PC-9 (cell line): ENCODE results near the gene DOCK3. TPM values are rescaled to one million over a fixed set of nuclear protein-coding genes. Genes with fewer than 3 reads are reported as not detected.

ENCODE experiments used
- BruUV-seq: library from RNA; stranded (reverse); fragments of 400-500 nt; replicated peaks from 2 replicates; lab custom pipeline; 2021; lab: Mats Ljungman, UMichigan
- CTCF ChIA-PET: fragments of 300-600 bp; sonication (Branson Sonifier 250); formaldehyde crosslinking; loops from one replicate; lab custom pipeline; 2022; ENCODE audit warnings: antibody characterized with exemption; lab: Charles Lee
- POLR2A ChIA-PET: fragments of 300-600 bp; sonication (Branson Sonifier 250); formaldehyde crosslinking; loops from one replicate; lab custom pipeline; 2022; ENCODE audit warnings: antibody characterized with exemption; ENCODE audit not compliant: unreplicated experiment; lab: Charles Lee
- DNase-seq, 2 experiments: peaks; one replicate each; pipeline versions ENCODE4 v3.0.0 to v3.0.0-alpha.2; 2015 to 2022; ENCODE audit warnings: mixed read lengths in 1 of 2
- H2AFZ ChIP-seq: fragments of 200-600 bp; sonication (generic); 2 replicates; pipeline ENCODE4 v1.8.1; 2017; ENCODE audit warnings: antibody characterized with exemption
- H3F3A ChIP-seq: fragments of 200-600 bp; sonication (generic); 2 replicates; pipeline ENCODE4 v1.8.1; 2017; ENCODE audit warnings: antibody characterized with exemption, mild to moderate bottlenecking, low read depth; ENCODE audit not compliant: insufficient read depth
- H3K27ac ChIP-seq: fragments of 200-600 bp; sonication (generic); 2 replicates; pipeline ENCODE4 v1.6.1; 2016; ENCODE audit warnings: mixed run types
- H3K27me3 ChIP-seq: fragments of 200-600 bp; sonication (generic); 2 replicates; pipeline ENCODE4 v1.6.1; 2016; ENCODE audit warnings: low read depth, mixed run types; ENCODE audit not compliant: insufficient read depth
- H3K36me3 ChIP-seq: fragments of 200-600 bp; sonication (generic); 2 replicates; pipeline ENCODE4 v1.6.1; 2016; ENCODE audit warnings: low read depth, mixed run types
- H3K4me1 ChIP-seq: fragments of 200-600 bp; sonication (generic); replicated peaks from 2 replicates; pipeline ENCODE4 v1.6.1; 2016; ENCODE audit warnings: mixed run types; ENCODE audit not compliant: insufficient read depth
- H3K4me2 ChIP-seq: fragments of 200-600 bp; sonication (generic); 2 replicates; pipeline ENCODE4 v1.6.1; 2017; ENCODE audit warnings: mixed run types
- H3K4me3 ChIP-seq: fragments of 200-600 bp; sonication (generic); 2 replicates; pipeline ENCODE4 v1.6.1; 2016; ENCODE audit warnings: mixed run types
- H3K79me2 ChIP-seq: fragments of 200-600 bp; sonication (generic); 2 replicates; pipeline ENCODE4 v1.6.1; 2017; ENCODE audit warnings: low read depth, mixed run types
- H3K9me2 ChIP-seq: fragments of 200-600 bp; sonication (generic); 2 replicates; pipeline ENCODE4 v1.8.1; 2017; ENCODE audit warnings: mild to moderate bottlenecking; ENCODE audit not compliant: insufficient read depth
- H3K9me3 ChIP-seq: fragments of 200-600 bp; sonication (generic); 2 replicates; pipeline ENCODE4 v1.8.1; 2016; ENCODE audit warnings: low read depth; ENCODE audit not compliant: insufficient read depth
- H4K20me1 ChIP-seq: fragments of 200-600 bp; sonication (generic); 2 replicates; pipeline ENCODE4 v1.8.1; 2017; ENCODE audit not compliant: insufficient read depth
- CTCF ChIP-seq: fragments of 200-600 bp; sonication (generic); conservative IDR thresholded peaks from 2 replicates; pipeline ENCODE4 v1.6.1; 2017; ENCODE audit warnings: mixed run types, antibody characterized with exemption, mild to moderate bottlenecking, moderate library complexity
- EZH2 ChIP-seq: fragments of 200-600 bp; sonication (generic); IDR thresholded peaks from 2 replicates; pipeline ENCODE4 v1.8.0; 2017; ENCODE audit warnings: antibody characterized with exemption, low read depth
- intact Hi-C: fragments of 100-400 bp; cut with micrococcal nuclease; formaldehyde crosslinking; loops from one replicate; pipeline ENCODE4 v1.10.0; 2022; ENCODE audit not compliant: unreplicated experiment
- total RNA-seq: library from RNA; stranded (reverse); gene quantifications from 2 replicates; pipeline ENCODE4 v1.2.3, GENCODE V29; 2021

The DOCK3 gene
- total RNA-seq, 1 experiment from 2014 or later: 16.9 TPM

GRCh38 chr3:50985893-50986292 is 311.2 kb downstream of the DOCK3 start:
- no TSS peak for BruUV-seq
- H3K4me3 ChIP-seq: no peak overlapping the region
- no peaks in the 10 kb centered on the region for H3K36me3 ChIP-seq
- intact Hi-C loops: loop anchor here (2.0 kb wide), 1 partner anchor 289 kb away; no protein-coding TSS in a partner anchor
- H3F3A ChIP-seq: no peaks in the 10 kb centered on the region
- no peak overlapping the region for H3K27ac ChIP-seq
- H3K9me2 ChIP-seq: no peaks in the 10 kb centered on the region
- H3K4me2 ChIP-seq: no peak overlapping the region
- TF ChIP-seq EZH2 (no peak), CTCF (no peak)
- no peaks in the 10 kb centered on the region for H3K27me3 ChIP-seq
- H3K79me2 ChIP-seq: no peaks in the 10 kb centered on the region
- no peaks in the 10 kb centered on the region for H4K20me1 ChIP-seq
- H3K9me3 ChIP-seq: no peaks in the 10 kb centered on the region
- no peak for DNase-seq
- H2AFZ ChIP-seq: no peak overlapping the region
- ChIA-PET POLR2A (no interaction called here), CTCF (no interaction called here)
- H3K4me1 ChIP-seq: no peaks in the 10 kb centered on the region

- no peaks in the 10 kb centered on the region for H3K9me2 ChIP-seq
- H3K4me1 ChIP-seq: no peaks in the 10 kb centered on the region
- H3K27ac ChIP-seq: no peak overlapping the region
- intact Hi-C loops: no loop called here
- TF ChIP-seq CTCF (no peak), EZH2 (no peak)
- no peaks in the 10 kb centered on the region for H3F3A ChIP-seq
- POLR2A ChIA-PET: no interaction called here
- no peak overlapping the region for H3K4me3 ChIP-seq
- no peak for DNase-seq
- no TSS peak for BruUV-seq
- CTCF ChIA-PET: no interaction called here
- no peaks in the 10 kb centered on the region for H3K27me3 ChIP-seq
- no peak overlapping the region for H3K4me2 ChIP-seq
- H3K79me2 ChIP-seq: no peaks in the 10 kb centered on the region
- no peaks in the 10 kb centered on the region for H4K20me1 ChIP-seq
- H3K36me3 ChIP-seq: no peaks in the 10 kb centered on the region
- H2AFZ ChIP-seq: no peak overlapping the region
- H3K9me3 ChIP-seq: no peaks in the 10 kb centered on the region
Measured at GRCh38 chr3:50986726-50987125, 312.0 kb downstream of the DOCK3 start.

GRCh38 chr3:50994537-50994936 is 319.8 kb downstream of the DOCK3 start:
- no peak overlapping the region for H3K4me3 ChIP-seq
- CTCF ChIA-PET: no interaction called here
- H3F3A ChIP-seq: no peaks in the 10 kb centered on the region
- H4K20me1 ChIP-seq: no peaks in the 10 kb centered on the region
- H3K36me3 ChIP-seq: no peaks in the 10 kb centered on the region
- POLR2A ChIA-PET: no interaction called here
- intact Hi-C loops: no loop called here
- no peaks in the 10 kb centered on the region for H3K27me3 ChIP-seq
- H3K9me2 ChIP-seq: no peaks in the 10 kb centered on the region
- no peaks in the 10 kb centered on the region for H3K4me1 ChIP-seq
- H3K79me2 ChIP-seq: no peaks in the 10 kb centered on the region
- BruUV-seq: no TSS peak
- H3K9me3 ChIP-seq: no peaks in the 10 kb centered on the region
- H3K4me2 ChIP-seq: no peak overlapping the region
- TF ChIP-seq EZH2: no peak
- TF ChIP-seq CTCF: no peak
- no peak for DNase-seq
- H3K27ac ChIP-seq: no peak overlapping the region
- no peak overlapping the region for H2AFZ ChIP-seq
